GM12874 (cell line): ENCODE measurements around the gene GRIP1.
A peak's percentile ranks its signal among the peaks of the same experiment; 100 is the strongest.

ENCODE experiments used
- CTCF ChIP-seq: IDR thresholded peaks from 2 replicates; pipeline ENCODE4 v1.5.1; 2011; ENCODE audit warnings: low read depth, mild to moderate bottlenecking, control low read depth, low read length, moderate library complexity; ENCODE audit not compliant: insufficient read depth

GRIP1 gene

GRCh38 chr12:66361703-66362102 lies 317.2 kb downstream of the GRIP1 start:
- TF ChIP-seq CTCF, result no peak

GRCh38 chr12:66359300-66359699 lies 319.6 kb downstream of the GRIP1 start:
- no peak for TF ChIP-seq CTCF

GRCh38 chr12:66354291-66354690 lies 324.6 kb downstream of the GRIP1 start:
- TF ChIP-seq CTCF, result no peak

- TF ChIP-seq CTCF, result no peak
These were observed 326.0 kb downstream of the GRIP1 start for GRCh38 chr12:66352899-66353298.

GRCh38 chr12:66352197-66352596 lies 326.7 kb downstream of the GRIP1 start:
- peak; percentile 37; the same call in 1 of the 2 replicates for TF ChIP-seq CTCF

GRCh38 chr12:66351301-66351700 lies 327.6 kb downstream of the GRIP1 start:
- TF ChIP-seq CTCF, result no peak

- no peak for TF ChIP-seq CTCF
These were observed 332.9 kb downstream of the GRIP1 start for GRCh38 chr12:66345956-66346355.

- no peak for TF ChIP-seq CTCF
These were observed 333.7 kb downstream of the GRIP1 start for GRCh38 chr12:66345212-66345611.
